ENCODE results near the gene TMEM51. TPM values are rescaled to one million over a fixed set of nuclear protein-coding genes. Genes with fewer than 3 reads are reported as not detected.

TMEM51 gene
- total RNA-seq, 2 donors from 2014 or later, result 12.1 TPM

GRCh38 chr1:15146142-15146680, 7.3 kb upstream of the TMEM51 start:
- 84 to 92% methylated on average over 3 to 4 of the region's 4 CpGs for WGBS, 2 experiments (ENCODE audit: insufficient coverage in 1 of 2, insufficient read length in 1 of 2)
- no peak for TF ChIP-seq CTCF (conservative IDR thresholded peaks at IDR 0.05)

GRCh38 chr1:15146971-15147376, 6.6 kb upstream of the TMEM51 start:
- H3K4me3 Mint-ChIP-seq, result no peak overlapping the region
- H3K9me3 ChIP-seq (ENCODE audit: control insufficient read depth, low read length), result peaks cover 11% of the 10 kb centered on the region
- H3K9ac ChIP-seq (ENCODE audit: extremely low read depth, low read length, poor library complexity, severe bottlenecking), result no peak overlapping the region
- H3K36me3 ChIP-seq (ENCODE audit: control insufficient read depth, insufficient read depth, low read length), result no peaks in the 10 kb centered on the region
- no peak for DNase-seq
- WGBS, 2 experiments (ENCODE audit: insufficient coverage in 1 of 2, insufficient read length in 1 of 2), result 95 to 97% methylated on average over 4 of the region's 4 CpGs
- no peak for TF ChIP-seq CTCF (conservative IDR thresholded peaks at IDR 0.05)
- H3K27me3 Mint-ChIP-seq (ENCODE audit: insufficient read depth), result peaks cover 51% of the 10 kb centered on the region
- no peak overlapping the region for H3K4me3 ChIP-seq (ENCODE audit: low read length)
- no peaks in the 10 kb centered on the region for H3K27me3 ChIP-seq (ENCODE audit: control insufficient read depth, insufficient read depth, low read length, poor library complexity, severe bottlenecking)
- H3K9me3 Mint-ChIP-seq, result peaks cover 7% of the 10 kb centered on the region
- peaks cover 6% of the 10 kb centered on the region for H3K4me1 Mint-ChIP-seq
- peaks cover 11% of the 10 kb centered on the region for H3K4me1 ChIP-seq (ENCODE audit: control insufficient read depth, insufficient read depth, low read length)
- no peaks in the 10 kb centered on the region for H3K36me3 Mint-ChIP-seq (ENCODE audit: low read depth)
- H3K27ac Mint-ChIP-seq, result no peak overlapping the region
- H3K27ac ChIP-seq (ENCODE audit: low read depth, low read length), result no peak overlapping the region

More at GRCh38 chr1:15146142-15146680, 7.3 kb upstream of the TMEM51 start:
- H3K27ac ChIP-seq (ENCODE audit: low read depth, low read length), result no peak overlapping the region
- Mint-ChIP-seq H3K27me3 (ENCODE audit: insufficient read depth) (peaks cover 45% of the 10 kb centered on the region), H3K27ac (no peak overlapping the region), H3K36me3 (ENCODE audit: low read depth) (no peaks in the 10 kb centered on the region), H3K4me3 (no peak overlapping the region), H3K4me1 (peaks cover 2% of the 10 kb centered on the region), H3K9me3 (peaks cover 7% of the 10 kb centered on the region)
- no peak overlapping the region for H3K4me3 ChIP-seq (ENCODE audit: low read length)
- H3K36me3 ChIP-seq (ENCODE audit: control insufficient read depth, insufficient read depth, low read length), result no peaks in the 10 kb centered on the region
- H3K4me1 ChIP-seq (ENCODE audit: control insufficient read depth, insufficient read depth, low read length), result peaks cover 3% of the 10 kb centered on the region
- no peak overlapping the region for H3K9ac ChIP-seq (ENCODE audit: extremely low read depth, low read length, poor library complexity, severe bottlenecking)
- no peak for DNase-seq
- no peaks in the 10 kb centered on the region for H3K27me3 ChIP-seq (ENCODE audit: control insufficient read depth, insufficient read depth, low read length, poor library complexity, severe bottlenecking)
- H3K9me3 ChIP-seq (ENCODE audit: control insufficient read depth, low read length), result peaks cover 14% of the 10 kb centered on the region

- H3K4me3 Mint-ChIP-seq, result no peak overlapping the region
- H3K27ac ChIP-seq (ENCODE audit: low read depth, low read length), result no peak overlapping the region
- no peak for TF ChIP-seq CTCF (conservative IDR thresholded peaks at IDR 0.05)
- 81 to 87% methylated on average over 6 of the region's 6 CpGs for whole genome bisulfite sequencing, 2 experiments (ENCODE audit: insufficient coverage in 1 of 2, insufficient read length in 1 of 2)
- peaks cover 5% of the 10 kb centered on the region for H3K9me3 Mint-ChIP-seq
- H3K36me3 ChIP-seq (ENCODE audit: control insufficient read depth, insufficient read depth, low read length), result no peaks in the 10 kb centered on the region
- H3K27me3 Mint-ChIP-seq (ENCODE audit: insufficient read depth), result peaks cover 53% of the 10 kb centered on the region
- H3K9ac ChIP-seq (ENCODE audit: extremely low read depth, low read length, poor library complexity, severe bottlenecking), result no peak overlapping the region
- H3K9me3 ChIP-seq (ENCODE audit: control insufficient read depth, low read length), result peaks cover 4% of the 10 kb centered on the region
- no peaks in the 10 kb centered on the region for H3K27me3 ChIP-seq (ENCODE audit: control insufficient read depth, insufficient read depth, low read length, poor library complexity, severe bottlenecking)
- H3K4me1 ChIP-seq (ENCODE audit: control insufficient read depth, insufficient read depth, low read length), result peaks cover 14% of the 10 kb centered on the region
- no peak overlapping the region for H3K4me3 ChIP-seq (ENCODE audit: low read length)
- no peak overlapping the region for H3K27ac Mint-ChIP-seq
- H3K36me3 Mint-ChIP-seq (ENCODE audit: low read depth), result no peaks in the 10 kb centered on the region
- peaks cover 9% of the 10 kb centered on the region for H3K4me1 Mint-ChIP-seq
- no peak for DNase-seq
Measured at GRCh38 chr1:15148004-15148403, 5.5 kb upstream of the TMEM51 start.
